Peyer's patch (tissue), 4 donors: ENCODE measurements around the gene AGAP1. TPM values are rescaled to one million over a fixed set of nuclear protein-coding genes. Genes with fewer than 3 reads are reported as not detected.
A peak's percentile ranks its signal among the peaks of the same experiment; 100 is the strongest.

ENCODE experiments used
- DNase-seq, 3 donors: peaks; one replicate each; pipeline ENCODE4 v3.0.0-alpha.2; 2017 to 2019
- H3K27ac ChIP-seq, 4 donors: fragments of 200-600 bp; sonication (generic); one replicate each; pipeline ENCODE4 v1.5.1; 2016 to 2019
- H3K27me3 ChIP-seq, 2 donors: fragments of 200-600 bp; sonication (generic); one replicate each; pipeline ENCODE4 v1.5.1; 2019
- H3K36me3 ChIP-seq, 3 donors: fragments of 200-600 bp; sonication (generic); one replicate each; pipeline ENCODE4 v1.5.1; 2016 to 2019
- H3K4me1 ChIP-seq, 4 donors: fragments of 200-600 bp; sonication (generic); one replicate each; pipeline ENCODE4 v1.5.1; 2016 to 2019
- H3K4me3 ChIP-seq, 4 donors: fragments of 200-600 bp; sonication (generic); 1 replicate in 3 of 4; 2 replicates in 1 of 4; pipeline ENCODE4 v1.5.1; 2016 to 2019; ENCODE audit warnings: mild to moderate bottlenecking in 1 of 4
- H3K9me3 ChIP-seq, 4 donors: fragments of 200-600 bp; sonication (generic); one replicate each; pipeline ENCODE4 v1.5.1; 2016 to 2019; ENCODE audit warnings: mild to moderate bottlenecking in 1 of 4
- POLR2A ChIP-seq, 2 donors: fragments of 450-650 bp; IDR thresholded peaks; one replicate each; pipeline ENCODE4 v1.5.1; 2017; ENCODE audit warnings: antibody characterized with exemption in 2 of 2, mild to moderate bottlenecking in 2 of 2, moderate library complexity in 2 of 2
- total RNA-seq, 4 donors: library from RNA; depleted of rRNA; stranded (reverse); fragments of >200 nt; gene quantifications; one replicate each; pipeline ENCODE4 v1.1.0, GENCODE V29; 2016
- TF ChIP-seq, protein P1 (sequence below), 6 experiments: fragments of 450-650 bp in 4 of 6; fragments of 200-600 bp in 2 of 6; sonication (generic) in 1 of 6; IDR thresholded peaks; one replicate each; pipeline ENCODE4 v1.5.1; 2017 to 2019; ENCODE audit warnings: antibody characterized with exemption in 6 of 6, mild to moderate bottlenecking in 3 of 6, moderate library complexity in 1 of 6

The AGAP1 gene
- total RNA-seq, 4 donors from 2014 or later = 55.7 to 79.1 (median 66.9) TPM

- Histone ChIP-seq H3K4me3 (no peak overlapping the region), H3K27me3 (no peaks in the 10 kb centered on the region), H3K4me1 (peaks cover 0 to 51% (median 8%) of the 10 kb centered on the region in 4 donors), H3K27ac (peak overlapping the region; percentile 35 to 84 (median 52)), H3K36me3 (no peaks in the 10 kb centered on the region), H3K9me3 (no peaks in the 10 kb centered on the region)
- DNase-seq = no peak
- no peak for TF ChIP-seq POLR2A (IDR thresholded peaks at IDR 0.05)
- TF ChIP-seq, protein P1, sequence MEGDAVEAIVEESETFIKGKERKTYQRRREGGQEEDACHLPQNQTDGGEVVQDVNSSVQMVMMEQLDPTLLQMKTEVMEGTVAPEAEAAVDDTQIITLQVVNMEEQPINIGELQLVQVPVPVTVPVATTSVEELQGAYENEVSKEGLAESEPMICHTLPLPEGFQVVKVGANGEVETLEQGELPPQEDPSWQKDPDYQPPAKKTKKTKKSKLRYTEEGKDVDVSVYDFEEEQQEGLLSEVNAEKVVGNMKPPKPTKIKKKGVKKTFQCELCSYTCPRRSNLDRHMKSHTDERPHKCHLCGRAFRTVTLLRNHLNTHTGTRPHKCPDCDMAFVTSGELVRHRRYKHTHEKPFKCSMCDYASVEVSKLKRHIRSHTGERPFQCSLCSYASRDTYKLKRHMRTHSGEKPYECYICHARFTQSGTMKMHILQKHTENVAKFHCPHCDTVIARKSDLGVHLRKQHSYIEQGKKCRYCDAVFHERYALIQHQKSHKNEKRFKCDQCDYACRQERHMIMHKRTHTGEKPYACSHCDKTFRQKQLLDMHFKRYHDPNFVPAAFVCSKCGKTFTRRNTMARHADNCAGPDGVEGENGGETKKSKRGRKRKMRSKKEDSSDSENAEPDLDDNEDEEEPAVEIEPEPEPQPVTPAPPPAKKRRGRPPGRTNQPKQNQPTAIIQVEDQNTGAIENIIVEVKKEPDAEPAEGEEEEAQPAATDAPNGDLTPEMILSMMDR (IDR thresholded peaks at IDR 0.05) = no peak
These were observed 144.9 kb downstream of the AGAP1 start for GRCh38 chr2:235638541-235639427.

GRCh38 chr2:235639428-235639773 lies 145.6 kb downstream of the AGAP1 start:
- DNase-seq = peak in 2 of 3 donors; percentile 20 to 80

DNA sequence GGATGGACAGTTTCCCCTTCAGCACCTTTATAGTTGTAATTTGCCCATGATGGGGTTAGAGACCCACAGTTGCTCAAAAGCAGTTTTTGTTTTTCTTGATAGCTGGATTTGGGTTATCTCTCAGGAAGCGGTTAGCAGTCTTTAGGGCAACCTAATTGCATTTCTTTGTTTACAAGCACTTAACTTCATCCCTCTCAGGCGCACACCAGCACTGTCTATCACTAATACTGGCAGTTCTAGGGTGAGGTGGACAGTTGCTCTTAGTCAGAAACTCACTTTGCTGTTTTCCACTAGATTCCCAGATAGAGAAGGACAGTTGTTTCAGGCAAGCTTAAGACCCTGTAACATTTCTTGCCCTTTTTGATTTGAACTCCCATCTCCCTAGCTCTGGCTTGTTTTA lies 146.0 kb downstream of the AGAP1 start:
- DNase-seq = no peak
- no peaks in the 10 kb centered on the region for H3K27me3 ChIP-seq
- TF ChIP-seq, protein P1 (IDR thresholded peaks at IDR 0.05) = no peak
- TF ChIP-seq POLR2A (IDR thresholded peaks at IDR 0.05) = no peak
- H3K4me3 ChIP-seq = no peak overlapping the region
- no peaks in the 10 kb centered on the region for H3K9me3 ChIP-seq
- peaks cover 0 to 51% (median 8%) of the 10 kb centered on the region in 4 donors for H3K4me1 ChIP-seq
- no peaks in the 10 kb centered on the region for H3K36me3 ChIP-seq
- peak overlapping the region; percentile 25 to 84 (median 51) for H3K27ac ChIP-seq

More at GRCh38 chr2:235639428-235639773, 145.6 kb downstream of the AGAP1 start:
- Histone ChIP-seq H3K4me1 (peaks cover 0 to 51% (median 8%) of the 10 kb centered on the region in 4 donors), H3K9me3 (no peaks in the 10 kb centered on the region), H3K27ac (peak overlapping the region; percentile 35 to 84 (median 52)), H3K36me3 (no peaks in the 10 kb centered on the region), H3K27me3 (no peaks in the 10 kb centered on the region), H3K4me3 (no peak overlapping the region)
- TF ChIP-seq, protein P1 (IDR thresholded peaks at IDR 0.05) = no peak
- no peak for TF ChIP-seq POLR2A (IDR thresholded peaks at IDR 0.05)

DNA sequence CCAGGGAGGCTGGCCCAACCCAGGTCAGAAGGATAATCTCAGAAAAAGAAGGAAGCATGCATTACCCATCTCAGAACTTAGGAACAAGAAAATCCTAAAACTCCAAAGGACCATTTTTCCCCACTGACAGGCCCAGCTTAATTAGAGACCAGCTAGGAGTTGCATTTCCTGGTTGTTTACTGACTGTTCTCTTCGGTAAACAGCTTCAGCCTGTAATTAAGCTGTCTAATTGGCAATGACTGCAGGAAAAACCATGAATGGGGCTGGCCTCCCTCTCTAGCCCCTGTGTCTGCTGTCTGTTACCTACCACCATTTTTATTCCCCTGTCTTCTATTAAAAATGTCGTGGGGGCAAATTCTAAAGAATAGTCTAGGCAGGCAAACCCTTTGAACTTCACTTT lies 146.5 kb downstream of the AGAP1 start:
- Histone ChIP-seq H3K36me3 (no peaks in the 10 kb centered on the region), H3K27me3 (no peaks in the 10 kb centered on the region), H3K27ac (peak overlapping the region; percentile 25 to 84 (median 51)), H3K4me1 (peaks cover 0 to 51% (median 8%) of the 10 kb centered on the region in 4 donors), H3K9me3 (no peaks in the 10 kb centered on the region), H3K4me3 (no peak overlapping the region)
- no peak for DNase-seq
- TF ChIP-seq, protein P1 (IDR thresholded peaks at IDR 0.05) = no peak
- no peak for TF ChIP-seq POLR2A (IDR thresholded peaks at IDR 0.05)

- Histone ChIP-seq H3K4me3 (no peak overlapping the region), H3K27me3 (no peaks in the 10 kb centered on the region), H3K27ac (peak overlapping the region in 3 of 4 donors; percentile 25 to 84 (median 67)), H3K4me1 (peaks cover 0 to 51% (median 8%) of the 10 kb centered on the region in 4 donors), H3K9me3 (no peaks in the 10 kb centered on the region), H3K36me3 (no peaks in the 10 kb centered on the region)
- no peak for DNase-seq
- TF ChIP-seq POLR2A (IDR thresholded peaks at IDR 0.05) = no peak
- TF ChIP-seq, protein P1 (IDR thresholded peaks at IDR 0.05) = no peak
These were observed 147.3 kb downstream of the AGAP1 start for GRCh38 chr2:235640926-235641723.
